PFSK-1 (cell line): Measurements from ENCODE around the gene GPC6.

Source experiments
- FOXP2 ChIP-seq: optimal IDR thresholded peaks from 2 replicates; pipeline ENCODE3; 2011; ENCODE audit warnings: borderline replicate concordance, control low read depth, inconsistent platforms; ENCODE audit not compliant: insufficient read depth; ENCODE audit errors: extremely low read length, extremely low read depth
- POLR2AphosphoS5 ChIP-seq: IDR thresholded peaks from 2 replicates; pipeline ENCODE4 v1.6.1; 2012; ENCODE audit warnings: low read depth, mild to moderate bottlenecking, control low read depth, low read length, moderate library complexity
- REST ChIP-seq, 2 experiments: IDR thresholded peaks; 2 replicates each; pipeline versions ENCODE4 v1.6.1 to v1.8.0; 2011 to 2012; ENCODE audit warnings: low read depth in 2 of 2, low read length in 2 of 2, control low read depth in 1 of 2, inconsistent platforms in 1 of 2, mild to moderate bottlenecking in 1 of 2, moderate library complexity in 1 of 2; ENCODE audit not compliant: insufficient read depth in 1 of 2
- SIN3A ChIP-seq: IDR thresholded peaks from 2 replicates; pipeline ENCODE4 v1.6.1; 2012; ENCODE audit warnings: mild to moderate bottlenecking, low read length, moderate library complexity, borderline replicate concordance; ENCODE audit not compliant: insufficient read depth
- TAF1 ChIP-seq: IDR thresholded peaks from 2 replicates; pipeline ENCODE4 v1.6.1; 2012; ENCODE audit warnings: low read length, control low read depth, borderline replicate concordance; ENCODE audit not compliant: insufficient read depth

The GPC6 gene

GRCh38 chr13:94173312-94173854 lies 946.8 kb downstream of the GPC6 start:
- TF ChIP-seq POLR2AphosphoS5, result no peak
- no peak for TF ChIP-seq REST (IDR thresholded peaks at IDR 0.05; ENCODE audit: insufficient read depth in 1 of 2, low read depth in 2 of 2, low read length in 2 of 2)
- TF ChIP-seq TAF1, result no peak
- no peak for TF ChIP-seq SIN3A
- no peak for TF ChIP-seq FOXP2

- no peak for TF ChIP-seq TAF1
- TF ChIP-seq SIN3A, result no peak
- TF ChIP-seq POLR2AphosphoS5, result no peak
- no peak for TF ChIP-seq REST (IDR thresholded peaks at IDR 0.05; ENCODE audit: insufficient read depth in 1 of 2, low read depth in 2 of 2, low read length in 2 of 2)
- no peak for TF ChIP-seq FOXP2
Measured at GRCh38 chr13:94174009-94174408, 947.4 kb downstream of the GPC6 start.

GRCh38 chr13:94175076-94175475 lies 948.5 kb downstream of the GPC6 start:
- no peak for TF ChIP-seq FOXP2
- no peak for TF ChIP-seq REST (IDR thresholded peaks at IDR 0.05; ENCODE audit: insufficient read depth in 1 of 2, low read depth in 2 of 2, low read length in 2 of 2)
- TF ChIP-seq POLR2AphosphoS5, result no peak
- no peak for TF ChIP-seq SIN3A
- no peak for TF ChIP-seq TAF1

GRCh38 chr13:94176561-94176960 lies 950.0 kb downstream of the GPC6 start:
- TF ChIP-seq SIN3A (no peak), FOXP2 (no peak), POLR2AphosphoS5 (no peak), REST (IDR thresholded peaks at IDR 0.05; ENCODE audit: insufficient read depth in 1 of 2, low read depth in 2 of 2, low read length in 2 of 2) (no peak)

GRCh38 chr13:94177041-94177440 lies 950.4 kb downstream of the GPC6 start:
- TF ChIP-seq FOXP2, result no peak
